Measurements from ENCODE around the gene RHOV.
"Not testable (repeated sequence)": the region's sequence is repeated elsewhere in the genome, so short reads cannot be mapped to it uniquely, and the experiment has no call there.

Gene RHOV

GRCh38 chr15:40871749-40872617 lies 2.1 kb downstream of the RHOV start:
- no peak for DNase-seq

- DNase-seq = no peak
Measured at GRCh38 chr15:40870716-40871115, 3.3 kb downstream of the RHOV start.

DNA sequence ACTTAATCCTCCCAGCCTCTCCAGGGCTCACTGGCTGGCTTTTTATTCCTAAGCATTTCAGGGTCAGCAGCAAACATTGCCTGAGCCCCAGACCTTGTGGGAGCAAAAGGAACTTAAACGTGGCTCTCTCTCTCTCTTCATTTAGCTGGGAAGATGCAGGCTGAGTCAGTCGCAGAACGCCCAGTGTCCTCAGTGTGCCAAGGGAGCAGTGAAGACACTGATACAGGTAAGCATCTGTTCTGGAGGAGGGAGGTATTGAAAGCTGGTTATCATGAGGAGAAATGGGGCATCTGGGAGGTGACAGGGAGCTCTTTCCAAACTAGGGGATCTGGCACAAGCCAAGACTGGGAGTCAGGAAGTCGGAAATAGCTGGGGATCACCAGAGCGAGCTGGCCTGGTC lies 4.3 kb downstream of the RHOV start:
- no peak for DNase-seq

DNA sequence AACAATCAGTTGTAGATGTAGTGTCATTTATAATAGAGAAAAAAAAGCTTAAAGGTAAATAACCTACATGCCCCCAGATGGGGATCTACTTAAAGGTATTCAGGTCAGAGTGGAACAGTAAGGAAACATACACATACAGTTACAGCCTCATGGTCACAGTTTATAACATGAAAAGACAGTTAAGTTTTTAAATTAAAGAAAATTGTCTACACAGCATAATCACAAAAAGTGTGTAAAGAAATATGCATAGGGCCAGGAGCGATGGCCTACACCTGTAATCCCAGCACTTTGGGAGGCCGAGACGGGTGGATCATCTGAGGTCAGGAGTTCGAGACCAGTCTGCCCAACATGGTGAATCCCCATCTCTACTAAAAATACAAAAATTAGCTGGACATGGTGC lies 6.8 kb downstream of the RHOV start:
- no peak for DNase-seq

DNA sequence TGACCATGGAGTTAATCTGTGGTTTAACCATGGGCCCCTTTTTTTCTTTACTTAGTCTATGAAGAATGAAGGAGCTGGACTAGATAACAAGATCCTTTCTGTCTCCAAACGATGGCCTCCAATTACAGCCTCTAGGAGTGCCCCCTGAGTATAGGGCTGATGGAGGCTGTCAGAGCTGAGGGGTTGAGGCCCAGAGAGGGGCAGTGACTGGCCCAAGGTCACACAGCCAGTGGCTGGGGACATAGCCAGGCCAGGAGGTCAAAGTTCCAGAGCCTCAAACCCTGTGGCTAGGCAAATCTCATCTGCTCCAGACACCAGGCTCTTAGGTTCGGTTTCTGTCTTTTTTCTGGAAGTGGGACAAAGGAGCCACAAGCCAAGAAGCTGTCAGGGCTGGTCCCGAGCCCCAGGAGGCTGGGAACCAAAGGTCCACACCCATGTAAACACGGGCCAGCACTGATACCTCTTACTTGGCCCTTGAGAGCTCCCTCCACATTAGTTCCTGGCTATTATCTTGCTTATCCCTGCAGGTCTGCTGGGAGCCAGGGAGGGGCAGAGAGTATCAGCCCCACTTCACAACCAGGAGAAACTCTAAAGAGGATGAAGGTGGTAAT lies 10.3 kb downstream of the RHOV start:
- DNase-seq = no peak

- not testable (repeated sequence) for DNase-seq
Measured at GRCh38 chr15:40861147-40861546, 12.9 kb downstream of the RHOV start.

DNA sequence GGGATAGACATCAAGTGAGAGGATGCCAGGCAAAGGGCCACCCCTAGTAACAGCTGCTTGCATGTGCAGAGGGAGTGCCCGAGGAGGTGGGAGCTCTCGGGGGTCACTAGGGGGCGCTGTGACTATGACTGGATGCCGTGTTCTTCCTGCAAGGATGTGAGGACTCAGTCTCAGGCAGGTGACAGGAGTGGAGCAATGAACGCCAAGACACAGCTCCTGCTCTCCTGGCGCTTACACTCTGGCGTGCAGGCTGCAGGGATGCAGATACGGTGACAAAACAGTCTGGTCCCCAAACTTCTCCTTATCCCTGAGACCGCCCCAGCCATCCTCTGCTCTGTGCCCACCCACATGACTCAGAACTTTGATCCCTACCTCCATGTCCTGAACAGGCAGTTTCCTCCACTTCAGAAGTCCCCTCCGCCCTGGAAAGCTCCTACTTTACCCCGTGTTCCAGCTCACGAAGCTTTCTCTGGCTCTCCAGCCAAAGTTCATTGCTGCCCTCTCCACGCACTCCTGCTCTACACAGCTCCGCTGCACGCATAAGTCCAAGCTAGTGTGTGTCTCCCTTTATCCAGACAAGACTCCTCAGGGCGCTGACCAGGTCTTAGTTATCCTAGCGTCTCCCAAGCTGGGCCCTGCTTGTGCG lies 14.7 kb downstream of the RHOV start:
- no peak for DNase-seq

DNA sequence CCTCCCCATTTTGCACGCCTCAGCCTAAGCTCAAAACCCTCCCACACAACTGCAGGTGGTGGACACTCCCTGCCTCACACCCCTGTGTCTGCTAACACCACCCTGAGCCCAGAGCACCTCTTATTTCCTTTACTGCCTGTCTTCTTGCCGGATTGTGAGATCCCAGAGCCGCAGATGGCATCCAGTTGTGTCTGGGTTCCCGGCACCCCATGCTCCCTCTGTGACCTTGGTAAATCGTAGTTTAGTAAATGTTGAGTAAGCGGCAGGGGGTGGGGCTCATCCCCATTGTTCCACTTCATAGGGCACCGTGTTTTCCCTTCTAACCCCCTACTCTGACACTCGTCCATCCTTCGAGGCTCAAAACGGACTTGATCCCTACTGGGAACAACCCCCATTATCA lies 15.3 kb downstream of the RHOV start:
- DNase-seq = no peak

DNA sequence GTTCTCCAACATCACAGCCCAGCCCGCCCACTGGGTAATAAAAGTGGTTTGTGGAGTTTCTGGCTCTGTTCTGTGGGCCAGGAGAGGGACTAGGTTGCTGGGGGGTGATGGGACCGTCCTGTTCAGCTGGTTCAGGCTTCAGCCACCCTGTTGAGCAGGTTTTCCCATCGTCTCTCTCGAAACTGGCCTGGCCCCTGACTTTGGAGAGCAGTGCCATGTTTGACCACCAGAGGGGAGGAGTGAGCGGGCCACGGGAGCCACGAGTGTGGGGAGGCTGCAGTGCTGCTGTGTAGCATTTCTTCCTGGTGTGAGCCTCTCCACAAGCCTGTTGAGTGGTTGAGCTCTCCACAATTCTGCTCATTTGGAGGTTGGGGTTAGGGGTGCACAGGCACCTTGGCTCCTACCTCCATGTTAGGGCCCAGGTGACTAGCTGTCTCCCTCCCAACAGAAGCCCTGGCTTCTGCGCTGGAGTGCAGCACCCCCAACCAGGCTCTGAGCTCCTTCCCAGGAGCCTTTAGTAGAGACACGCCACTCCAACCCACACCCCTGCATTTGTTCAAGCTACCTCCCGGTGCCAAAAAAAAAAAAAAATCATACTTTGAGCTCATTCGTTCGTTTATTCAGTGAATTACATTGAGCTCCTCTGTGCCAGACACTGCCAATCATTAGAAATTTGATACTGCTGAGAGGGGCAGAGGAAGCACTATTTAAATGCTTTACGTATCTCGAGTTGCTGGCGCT lies 16.3 kb downstream of the RHOV start:
- DNase-seq = no peak

DNA sequence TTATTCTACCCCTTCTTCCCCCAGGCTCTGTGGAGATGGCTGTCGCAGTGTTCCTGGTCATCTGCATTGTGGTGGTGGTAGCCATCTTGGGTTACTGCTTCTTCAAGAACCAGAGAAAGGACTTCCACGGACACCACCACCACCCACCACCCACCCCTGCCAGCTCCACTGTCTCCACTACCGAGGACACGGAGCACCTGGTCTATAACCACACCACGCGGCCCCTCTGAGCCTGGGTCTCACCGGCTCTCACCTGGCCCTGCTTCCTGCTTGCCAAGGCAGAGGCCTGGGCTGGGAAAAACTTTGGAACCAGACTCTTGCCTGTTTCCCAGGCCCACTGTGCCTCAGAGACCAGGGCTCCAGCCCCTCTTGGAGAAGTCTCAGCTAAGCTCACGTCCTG lies 17.3 kb downstream of the RHOV start:
- no peak for DNase-seq

GRCh38 chr15:40855706-40856234 lies 18.3 kb downstream of the RHOV start:
- no peak for DNase-seq

GRCh38 chr15:40854161-40854560 lies 19.9 kb downstream of the RHOV start:
- DNase-seq = no peak

GRCh38 chr15:40853241-40853890 lies 20.7 kb downstream of the RHOV start:
- DNase-seq = no peak

GRCh38 chr15:40852529-40852928 lies 21.5 kb downstream of the RHOV start:
- no peak for DNase-seq

- DNase-seq = no peak
Measured at GRCh38 chr15:40850576-40851112, 23.4 kb downstream of the RHOV start.

- peak; percentile 34 for DNase-seq
Measured at GRCh38 chr15:40847223-40847961, 26.6 kb downstream of the RHOV start.

- no peak for DNase-seq
Measured at GRCh38 chr15:40846841-40847222, 27.2 kb downstream of the RHOV start.

DNA sequence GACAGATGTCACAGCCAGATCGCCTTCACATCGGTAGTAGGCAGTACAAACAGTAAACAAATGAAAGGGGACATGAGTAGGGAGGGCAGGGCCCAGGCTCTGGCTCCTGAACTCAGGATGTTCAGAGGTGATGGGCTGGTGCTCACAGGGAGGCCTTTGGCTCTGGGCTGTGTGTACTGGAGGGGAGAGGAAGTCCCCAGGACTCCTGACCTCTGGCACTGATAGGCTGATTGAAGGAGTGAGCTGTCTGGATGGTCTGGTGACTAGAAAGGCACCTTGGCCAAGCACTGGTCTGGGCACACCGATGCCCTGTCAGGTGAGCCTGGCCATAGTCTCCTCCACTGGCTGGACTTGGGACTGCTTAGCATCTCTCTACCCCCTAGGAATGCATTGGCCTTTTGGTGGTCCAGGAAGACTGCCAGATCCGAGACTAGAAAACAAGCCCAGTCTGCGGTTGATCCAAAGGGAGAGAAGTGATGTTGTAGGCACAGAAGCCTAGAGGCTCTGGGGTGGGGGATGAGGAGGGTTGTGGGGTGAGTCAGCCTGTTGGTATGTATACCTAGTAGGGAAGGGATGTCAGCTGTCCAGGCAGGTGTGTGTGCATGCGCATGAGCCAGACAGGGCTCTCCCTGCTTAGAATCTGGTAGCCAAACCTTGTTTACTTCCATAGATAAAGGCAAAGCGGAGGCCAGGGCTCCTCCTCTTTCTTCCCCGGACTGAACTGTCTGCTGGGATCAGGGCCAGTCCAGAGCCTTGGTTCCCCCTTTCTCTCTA lies 28.3 kb downstream of the RHOV start:
- DNase-seq = no peak

DNA sequence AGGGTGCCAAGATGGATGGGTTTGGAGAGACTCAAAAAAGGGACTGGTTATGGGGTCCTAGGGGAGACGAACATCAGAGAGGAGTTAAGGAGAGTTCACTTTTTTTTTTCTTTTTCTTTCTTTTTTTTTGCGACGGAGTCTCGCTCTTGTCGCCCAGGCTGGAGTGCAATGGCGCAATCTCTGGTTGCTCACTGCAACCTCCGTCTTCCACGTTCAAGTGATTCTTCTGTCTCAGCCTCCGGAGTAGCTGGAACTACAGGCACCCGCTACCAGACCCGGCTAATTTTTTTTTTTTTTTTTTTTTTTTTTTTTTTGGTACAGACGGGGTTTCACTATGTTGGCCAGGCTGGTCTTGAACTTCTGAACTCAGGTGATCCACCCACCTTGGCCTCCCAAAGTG lies 29.0 kb downstream of the RHOV start:
- DNase-seq = no peak

DNA sequence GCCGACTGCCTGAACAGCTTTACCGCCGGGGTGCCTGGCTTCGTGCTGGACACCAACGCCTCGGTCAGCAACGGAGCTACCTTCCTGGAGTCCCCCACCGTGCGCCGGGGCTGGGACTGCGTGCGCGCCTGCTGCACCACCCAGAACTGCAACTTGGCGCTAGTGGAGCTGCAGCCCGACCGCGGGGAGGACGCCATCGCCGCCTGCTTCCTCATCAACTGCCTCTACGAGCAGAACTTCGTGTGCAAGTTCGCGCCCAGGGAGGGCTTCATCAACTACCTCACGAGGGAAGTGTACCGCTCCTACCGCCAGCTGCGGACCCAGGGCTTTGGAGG lies 29.4 kb downstream of the RHOV start:
- no peak for DNase-seq

Measured in NCI-H187 treated with DMSO at 0.1 percent for 48 hours (cell line).